Ascending aorta (tissue), 2 donors: Measurements from ENCODE around the gene KCNC4. TPM values are rescaled to one million over a fixed set of nuclear protein-coding genes. Genes with fewer than 3 reads are reported as not detected.

ENCODE experiments used
- DNase-seq, 2 donors: peaks; one replicate each; pipeline ENCODE4 v3.0.0-alpha.2; 2019; ENCODE audit warnings: low spot score in 2 of 2
- H3K27ac ChIP-seq, 2 donors: fragments of 200-600 bp; sonication (generic); one replicate each; pipeline ENCODE4 v1.5.1; 2016 to 2017; ENCODE audit warnings: mild to moderate bottlenecking in 1 of 2
- H3K27me3 ChIP-seq: fragments of 200-600 bp; sonication (generic); one replicate; pipeline ENCODE4 v1.5.1; 2017
- H3K36me3 ChIP-seq, 2 donors: fragments of 200-600 bp; sonication (generic); one replicate each; pipeline ENCODE4 v1.5.1; 2016
- H3K4me1 ChIP-seq, 2 donors: fragments of 200-600 bp; sonication (generic); one replicate each; pipeline ENCODE4 v1.5.1; 2016 to 2017; ENCODE audit warnings: mild to moderate bottlenecking in 1 of 2
- H3K4me3 ChIP-seq, 2 donors: fragments of 200-600 bp; sonication (generic); one replicate each; pipeline ENCODE4 v1.5.1; 2016 to 2017; ENCODE audit warnings: mild to moderate bottlenecking in 1 of 2
- H3K9me3 ChIP-seq, 2 donors: fragments of 200-600 bp; sonication (generic); one replicate each; pipeline ENCODE4 v1.5.1; 2016
- CTCF ChIP-seq, 3 experiments: fragments of 200-600 bp in 2 of 3; fragments of 450-650 bp in 1 of 3; sonication (generic) in 2 of 3; IDR thresholded peaks; one replicate each; pipeline ENCODE4 v1.5.1; 2016 to 2019; ENCODE audit warnings: antibody characterized with exemption in 3 of 3, mild to moderate bottlenecking in 1 of 3, moderate library complexity in 1 of 3
- intact Hi-C: fragments of 100-400 bp; cut with DNase I; formaldehyde crosslinking; loops from one replicate; pipeline ENCODE4 v1.15.1; 2023
- total RNA-seq: library from RNA; depleted of rRNA; stranded (reverse); fragments of >200 nt; gene quantifications from one replicate; pipeline ENCODE4 v1.1.0, GENCODE V29; 2016

Gene KCNC4
- total RNA-seq, 1 donor from 2014 or later = 8.4 TPM

- H3K27ac ChIP-seq = no peak overlapping the region
- peaks cover 22 to 68% of the 10 kb centered on the region in 2 donors for H3K36me3 ChIP-seq
- intact Hi-C loops = no loop called here
- no peaks in the 10 kb centered on the region for H3K9me3 ChIP-seq
- H3K4me3 ChIP-seq = no peak overlapping the region
- H3K27me3 ChIP-seq = no peaks in the 10 kb centered on the region
- no peak for TF ChIP-seq CTCF (IDR thresholded peaks at IDR 0.05)
- DNase-seq = no peak
- no peaks in the 10 kb centered on the region for H3K4me1 ChIP-seq
These were observed 14.3 kb downstream of the KCNC4 start for GRCh38 chr1:110224240-110224995.

- Histone ChIP-seq H3K9me3 (no peaks in the 10 kb centered on the region), H3K27me3 (no peaks in the 10 kb centered on the region), H3K4me1 (no peaks in the 10 kb centered on the region), H3K4me3 (no peak overlapping the region), H3K36me3 (peaks cover 22 to 74% of the 10 kb centered on the region in 2 donors), H3K27ac (no peak overlapping the region)
- no peak for TF ChIP-seq CTCF (IDR thresholded peaks at IDR 0.05)
- DNase-seq = no peak
- intact Hi-C loops = no loop called here
These were observed 15.1 kb downstream of the KCNC4 start for GRCh38 chr1:110225212-110225611.

- no peak for DNase-seq
- Histone ChIP-seq H3K36me3 (peaks cover 22 to 78% of the 10 kb centered on the region in 2 donors), H3K4me3 (no peak overlapping the region), H3K27ac (no peak overlapping the region), H3K27me3 (no peaks in the 10 kb centered on the region), H3K9me3 (no peaks in the 10 kb centered on the region), H3K4me1 (no peaks in the 10 kb centered on the region)
- TF ChIP-seq CTCF (IDR thresholded peaks at IDR 0.05) = no peak
- intact Hi-C loops = no loop called here
These were observed 15.8 kb downstream of the KCNC4 start for GRCh38 chr1:110225756-110226404.

- Histone ChIP-seq H3K9me3 (no peaks in the 10 kb centered on the region), H3K4me3 (no peak overlapping the region), H3K27me3 (no peaks in the 10 kb centered on the region), H3K4me1 (no peaks in the 10 kb centered on the region), H3K27ac (no peak overlapping the region), H3K36me3 (peaks cover 31 to 82% of the 10 kb centered on the region in 2 donors)
- DNase-seq = no peak
- TF ChIP-seq CTCF (IDR thresholded peaks at IDR 0.05) = no peak
- intact Hi-C loops = no loop called here
These were observed 17.7 kb downstream of the KCNC4 start for GRCh38 chr1:110227774-110228173.

- no peak for DNase-seq
- peaks cover 28 to 82% of the 10 kb centered on the region in 2 donors for H3K36me3 ChIP-seq
- intact Hi-C loops = no loop called here
- no peak overlapping the region for H3K4me3 ChIP-seq
- no peak overlapping the region for H3K27ac ChIP-seq
- no peaks in the 10 kb centered on the region for H3K27me3 ChIP-seq
- TF ChIP-seq CTCF (IDR thresholded peaks at IDR 0.05) = no peak
- no peaks in the 10 kb centered on the region for H3K9me3 ChIP-seq
- H3K4me1 ChIP-seq = no peaks in the 10 kb centered on the region
These were observed 18.3 kb downstream of the KCNC4 start for GRCh38 chr1:110228381-110228780.
